Measurements from ENCODE around the gene CNBD2. TPM values are rescaled to one million over a fixed set of nuclear protein-coding genes. Genes with fewer than 3 reads are reported as not detected.

Gene CNBD2
- total RNA-seq, 1 donor from 2014 or later: 3.7 TPM

- no peaks in the 10 kb centered on the region for H3K27me3 ChIP-seq (ENCODE audit: low read depth)
- H3K4me3 ChIP-seq: no peak overlapping the region
- H3K4me1 ChIP-seq: no peaks in the 10 kb centered on the region
- no peak for TF ChIP-seq CTCF (IDR thresholded peaks at IDR 0.05; ENCODE audit: borderline replicate concordance)
- no peaks in the 10 kb centered on the region for H3K36me3 ChIP-seq
- H3K9me3 ChIP-seq (replicated peaks): no peaks in the 10 kb centered on the region
- intact Hi-C loops (cut with micrococcal nuclease): no loop called here
- no peak for DNase-seq
- no peak overlapping the region for H3K27ac ChIP-seq (replicated peaks)
Observed at GRCh38 chr20:35974256-35974655, 5.9 kb downstream of the CNBD2 start.

DNA sequence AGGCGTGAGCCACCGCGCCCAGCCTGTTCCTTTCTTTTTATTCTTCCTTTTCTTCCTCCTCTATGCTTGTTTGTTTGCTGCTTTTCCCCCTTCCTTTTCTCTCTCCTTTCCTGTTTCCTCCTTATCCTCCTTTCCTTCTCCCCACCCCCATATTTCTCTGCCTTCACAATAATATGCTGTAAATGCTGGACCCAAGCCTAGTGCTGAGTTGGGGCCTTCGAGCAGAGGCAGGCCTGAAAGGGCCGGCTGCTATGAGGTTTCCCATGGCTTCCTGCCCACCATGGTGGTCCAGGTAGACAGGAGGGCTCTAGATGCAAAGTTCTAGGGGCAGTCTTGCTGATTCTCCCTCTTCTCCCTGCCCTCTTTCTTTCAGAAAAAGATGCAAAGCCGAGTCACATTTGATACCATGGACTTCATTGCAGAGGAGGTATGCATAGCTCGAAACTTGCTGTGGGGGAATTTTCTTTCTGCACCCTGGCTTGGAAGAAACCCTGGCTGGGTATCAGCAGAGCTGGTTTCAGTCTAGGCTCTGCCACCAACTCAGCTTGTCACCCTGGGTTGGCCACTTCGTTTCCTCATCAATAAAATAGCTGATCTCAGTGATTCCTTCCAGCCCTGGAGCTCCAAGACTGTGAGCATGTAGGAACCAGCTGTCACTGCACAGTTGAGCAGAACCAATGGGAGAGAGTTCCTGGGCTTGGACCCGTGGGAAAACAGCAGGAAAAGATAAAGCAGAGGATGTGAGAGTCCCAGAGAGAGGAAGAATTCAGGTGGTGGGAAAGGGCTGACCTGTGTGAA, 7.4 kb downstream of the CNBD2 start:
- Histone ChIP-seq H3K4me3 (no peak overlapping the region), H3K9me3 (replicated peaks) (no peaks in the 10 kb centered on the region), H3K27me3 (ENCODE audit: low read depth) (no peaks in the 10 kb centered on the region), H3K27ac (replicated peaks) (no peak overlapping the region), H3K4me1 (no peaks in the 10 kb centered on the region), H3K36me3 (no peaks in the 10 kb centered on the region)
- intact Hi-C loops (cut with micrococcal nuclease): no loop called here
- TF ChIP-seq CTCF (IDR thresholded peaks at IDR 0.05; ENCODE audit: borderline replicate concordance): no peak
- DNase-seq: no peak

DNA sequence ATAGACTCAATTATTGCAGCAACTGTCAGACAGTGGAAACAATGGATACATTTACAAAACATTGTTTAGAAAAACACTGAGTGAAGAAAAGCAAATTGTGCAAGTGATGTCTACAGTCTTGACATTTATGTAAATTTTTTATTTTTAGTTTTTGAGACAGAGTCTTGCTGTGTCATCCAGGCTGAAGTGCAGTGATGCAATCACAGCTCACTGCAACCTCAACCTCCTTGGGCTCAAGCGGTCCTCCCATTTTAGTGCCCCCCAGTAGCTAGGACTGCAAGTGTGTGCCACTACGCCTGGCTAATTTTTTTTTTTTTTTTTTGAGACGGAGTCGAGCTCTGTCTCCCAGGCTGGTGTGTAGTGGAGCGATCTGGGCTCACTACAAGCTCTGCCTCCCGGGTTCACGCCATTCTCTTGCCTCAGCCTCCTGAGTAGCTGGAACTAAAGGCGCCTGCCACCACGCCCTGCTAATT, 9.7 kb downstream of the CNBD2 start:
- intact Hi-C loops (cut with micrococcal nuclease): no loop called here
- Histone ChIP-seq H3K4me1 (no peaks in the 10 kb centered on the region), H3K36me3 (no peaks in the 10 kb centered on the region), H3K27me3 (ENCODE audit: low read depth) (no peaks in the 10 kb centered on the region), H3K4me3 (no peak overlapping the region), H3K9me3 (replicated peaks) (no peaks in the 10 kb centered on the region), H3K27ac (replicated peaks) (no peak overlapping the region)
- TF ChIP-seq CTCF (IDR thresholded peaks at IDR 0.05; ENCODE audit: borderline replicate concordance): no peak
- DNase-seq: no peak

- Histone ChIP-seq H3K36me3 (no peaks in the 10 kb centered on the region), H3K9me3 (replicated peaks) (no peaks in the 10 kb centered on the region), H3K4me1 (no peaks in the 10 kb centered on the region), H3K27ac (replicated peaks) (no peak overlapping the region), H3K4me3 (no peak overlapping the region), H3K27me3 (ENCODE audit: low read depth) (no peaks in the 10 kb centered on the region)
- no peak for DNase-seq
- TF ChIP-seq CTCF (IDR thresholded peaks at IDR 0.05; ENCODE audit: borderline replicate concordance): no peak
- intact Hi-C loops (cut with micrococcal nuclease): no loop called here
Observed at GRCh38 chr20:35979544-35979943, 11.2 kb downstream of the CNBD2 start.

- no peaks in the 10 kb centered on the region for H3K4me1 ChIP-seq
- DNase-seq: no peak
- intact Hi-C loops (cut with micrococcal nuclease): no loop called here
- H3K4me3 ChIP-seq: no peak overlapping the region
- H3K9me3 ChIP-seq (replicated peaks): no peaks in the 10 kb centered on the region
- no peaks in the 10 kb centered on the region for H3K27me3 ChIP-seq (ENCODE audit: low read depth)
- no peaks in the 10 kb centered on the region for H3K36me3 ChIP-seq
- H3K27ac ChIP-seq (replicated peaks): no peak overlapping the region
- TF ChIP-seq CTCF (IDR thresholded peaks at IDR 0.05; ENCODE audit: borderline replicate concordance): no peak
Observed at GRCh38 chr20:35981969-35982368, 13.6 kb downstream of the CNBD2 start.
